ENCODE results near the gene IQGAP2.
"Not testable (repeated sequence)": the region's sequence is repeated elsewhere in the genome, so short reads cannot be mapped to it uniquely, and the experiment has no call there.

Gene IQGAP2

DNA sequence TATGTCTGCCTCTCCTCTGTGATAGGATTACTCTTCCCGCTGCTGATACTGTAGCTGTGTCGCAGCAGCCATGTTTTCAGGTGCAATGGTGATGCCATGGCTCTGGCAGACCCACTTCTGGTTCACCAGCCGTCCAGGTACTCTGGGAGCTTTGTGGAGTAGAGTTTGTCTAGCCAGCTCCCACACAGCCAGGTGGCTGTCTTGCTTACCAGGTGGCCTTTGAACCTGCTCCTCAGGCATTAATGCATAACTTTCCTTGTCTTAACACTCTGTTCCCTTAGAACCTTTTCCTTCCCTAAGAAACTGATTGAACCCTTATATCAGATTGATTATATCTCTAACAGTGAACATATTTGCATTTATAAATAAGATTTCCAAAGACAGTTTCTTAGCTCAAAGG lies 177.9 kb downstream of the IQGAP2 start:
- DNase-seq: no peak
- intact Hi-C loops (cut with DNase I): no loop called here

DNA sequence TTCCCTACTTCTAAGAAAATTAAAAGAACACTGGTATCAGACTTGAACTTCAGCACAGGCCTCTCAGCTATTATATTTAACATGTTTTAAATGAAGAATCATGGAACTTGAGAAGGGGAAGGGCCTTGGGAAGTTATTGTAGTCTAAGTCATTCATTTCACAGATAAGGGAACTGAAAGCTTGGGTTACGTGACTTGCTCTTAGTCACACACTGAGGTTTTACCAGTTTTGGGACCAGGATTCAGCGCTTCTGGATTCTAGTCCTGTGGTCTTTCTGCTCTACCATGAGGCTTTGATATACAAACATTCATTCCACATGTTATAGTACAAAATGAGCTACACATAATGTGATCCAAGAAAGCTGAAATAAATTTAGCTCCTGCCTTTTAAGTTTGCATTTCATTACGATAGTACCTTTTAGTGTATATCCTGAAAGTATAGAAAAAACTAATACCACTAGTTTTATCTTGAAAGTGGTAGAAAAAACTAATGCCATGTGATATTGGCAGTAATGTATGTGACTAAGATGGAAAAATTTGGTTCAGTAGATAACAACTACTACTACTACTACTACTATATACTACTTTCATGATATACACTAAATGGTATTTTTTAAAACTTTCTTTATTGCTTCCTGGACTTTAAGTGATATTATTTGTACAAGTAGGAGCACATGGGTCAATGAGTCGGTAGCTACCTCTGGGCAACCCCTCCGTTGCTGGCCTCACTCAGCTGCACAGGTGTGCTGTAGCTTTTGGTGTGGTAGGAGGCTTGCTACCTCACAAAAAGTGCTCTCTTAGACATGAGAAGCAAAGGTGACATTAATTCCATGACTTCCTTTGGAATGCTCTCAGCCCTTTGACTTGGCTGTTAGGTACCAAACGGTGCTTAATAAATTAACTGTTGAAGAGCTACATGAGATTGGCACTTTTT lies 179.4 kb downstream of the IQGAP2 start:
- no peak for DNase-seq
- intact Hi-C loops (cut with DNase I): no loop called here

DNA sequence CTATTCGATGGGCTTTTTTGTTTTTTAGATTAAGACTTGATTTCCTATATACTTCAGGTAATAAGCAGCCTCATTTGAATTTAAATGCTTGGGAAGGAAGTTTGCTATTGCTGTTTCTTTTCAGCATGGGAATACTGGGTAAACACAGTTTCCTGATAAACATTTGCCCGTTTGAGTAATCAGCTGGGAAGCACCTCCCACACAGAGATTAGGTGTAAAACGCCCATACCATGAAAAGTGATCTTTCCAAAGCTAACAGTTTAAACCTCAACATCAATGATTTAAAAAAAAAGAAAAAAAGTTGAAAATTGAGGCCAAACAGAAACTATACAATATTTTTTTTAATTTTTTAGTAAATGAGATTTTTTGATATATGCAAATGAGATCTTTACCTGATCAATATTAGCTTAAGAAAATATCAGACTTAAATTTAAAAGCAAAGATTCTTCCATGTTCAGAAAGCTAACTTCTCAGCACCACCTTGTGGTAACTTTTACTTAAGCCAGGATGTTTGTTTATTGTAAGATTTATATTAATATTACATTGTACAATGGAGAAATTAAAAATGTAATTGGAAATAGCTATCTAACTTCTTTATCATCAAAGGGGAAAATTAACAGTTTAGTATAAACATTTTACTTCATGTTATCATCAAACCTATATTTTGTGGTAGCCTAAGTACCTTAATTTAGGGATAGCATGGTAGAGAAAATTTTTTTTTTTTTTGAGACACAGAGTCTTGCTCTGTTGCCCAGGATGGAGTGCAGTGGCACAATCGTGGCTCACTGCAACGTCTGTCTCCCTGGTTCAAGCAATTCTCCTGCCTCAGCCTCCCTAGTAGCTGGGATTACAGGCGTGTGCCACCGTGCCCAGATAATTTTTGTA lies 180.3 kb downstream of the IQGAP2 start:
- no peak for DNase-seq
- intact Hi-C loops (cut with DNase I): no loop called here

DNA sequence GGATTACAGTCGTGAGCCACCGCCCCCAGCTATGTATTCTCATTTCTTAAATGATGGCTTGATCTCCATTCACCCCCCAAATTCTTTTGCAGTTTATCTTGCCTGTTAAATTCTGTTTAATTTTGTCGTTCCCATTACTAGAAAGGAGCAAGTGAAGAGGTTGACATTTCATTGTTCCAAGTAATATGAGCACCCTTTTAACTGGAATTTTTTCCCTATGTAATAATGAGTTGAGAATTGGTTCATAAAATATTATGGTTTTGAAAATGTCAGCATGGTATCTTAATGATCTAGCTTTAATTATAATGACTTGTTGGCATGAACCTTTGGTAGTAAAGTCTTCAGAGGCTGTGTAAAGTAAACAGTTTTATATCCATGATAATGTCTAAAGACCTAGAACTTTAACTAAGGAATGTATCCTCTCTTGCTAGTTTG lies 182.7 kb downstream of the IQGAP2 start:
- intact Hi-C loops (cut with DNase I): no loop called here
- DNase-seq: no peak

GRCh38 chr5:76586531-76586930 lies 183.4 kb downstream of the IQGAP2 start:
- intact Hi-C loops (cut with DNase I): no loop called here
- no peak for DNase-seq

- intact Hi-C loops (cut with DNase I): no loop called here
- DNase-seq: no peak
Measured at GRCh38 chr5:76590027-76590426, 186.9 kb downstream of the IQGAP2 start.

DNA sequence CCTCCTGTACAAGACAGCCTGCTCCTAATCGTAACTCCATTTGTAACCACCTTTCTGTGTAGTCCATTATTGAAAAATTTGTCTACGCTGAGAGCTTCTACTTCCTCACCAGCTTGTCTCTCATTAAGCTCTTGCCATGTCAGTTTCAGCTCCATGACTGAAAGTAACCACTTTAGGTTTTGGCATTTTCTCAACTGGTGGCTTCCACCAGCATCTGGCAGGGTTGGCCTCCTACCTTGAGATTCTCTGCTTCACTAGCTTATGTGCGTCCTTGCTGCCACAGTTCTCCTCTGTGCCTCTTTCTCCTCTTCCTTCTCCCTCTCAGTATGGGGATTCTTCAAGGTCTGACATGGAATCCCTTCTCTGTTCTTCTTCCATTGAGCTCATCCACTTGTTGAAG lies 188.3 kb downstream of the IQGAP2 start:
- no peak for DNase-seq
- intact Hi-C loops (cut with DNase I): no loop called here

DNA sequence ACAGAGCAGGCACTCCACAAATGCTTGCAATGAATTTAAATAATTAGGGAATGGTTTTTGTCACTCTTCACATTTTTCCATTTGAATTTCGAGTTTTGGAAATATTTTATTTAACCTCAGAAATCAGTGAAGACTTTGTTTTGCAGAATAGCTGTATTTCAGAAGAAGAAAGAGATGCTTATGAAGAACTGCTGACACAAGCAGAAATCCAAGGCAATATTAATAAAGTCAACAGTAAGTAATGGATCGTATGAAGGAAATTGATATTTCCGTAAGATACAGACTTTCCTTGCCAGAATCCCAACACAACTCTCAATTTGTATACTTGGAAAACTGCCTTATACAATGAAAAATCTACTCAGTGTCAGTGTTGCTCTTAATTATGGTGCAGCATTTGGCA lies 189.6 kb downstream of the IQGAP2 start:
- intact Hi-C loops (cut with DNase I): no loop called here

GRCh38 chr5:76594107-76594506 lies 191.0 kb downstream of the IQGAP2 start:
- intact Hi-C loops (cut with DNase I): no loop called here
- no peak for DNase-seq

More for the DNA sequence above, 189.6 kb downstream of the IQGAP2 start:
- no peak for DNase-seq

- intact Hi-C loops (cut with DNase I): no loop called here
- DNase-seq: no peak
Measured at GRCh38 chr5:76595755-76596481, 192.8 kb downstream of the IQGAP2 start.

- intact Hi-C loops (cut with DNase I): no loop called here
- DNase-seq: no peak
Measured at GRCh38 chr5:76598531-76598930, 195.4 kb downstream of the IQGAP2 start.

GRCh38 chr5:76600716-76601115 lies 197.6 kb downstream of the IQGAP2 start:
- intact Hi-C loops (cut with DNase I): loop anchor here (5.0 to 10.0 kb wide), 2 partner anchors 172 to 474 kb away; no protein-coding TSS in a partner anchor
- no peak for DNase-seq

DNA sequence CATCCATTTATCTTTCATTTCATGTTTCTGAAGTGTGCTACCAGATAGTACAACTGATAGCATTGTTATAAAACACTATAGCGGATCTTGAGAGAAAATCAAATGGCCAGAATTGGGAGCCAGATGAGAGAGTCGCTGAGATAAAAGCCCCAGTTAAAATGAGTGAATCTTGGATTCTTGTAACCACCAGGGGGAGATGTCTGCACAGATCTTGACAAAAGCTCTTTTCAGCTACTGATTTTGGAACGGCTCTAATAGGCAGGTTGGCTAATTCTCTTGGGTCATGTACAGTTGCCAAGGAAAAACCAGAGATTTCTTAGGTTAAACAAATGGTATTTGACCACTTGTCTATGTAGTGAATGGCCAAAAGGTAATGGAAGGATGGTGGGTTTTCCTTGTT lies 198.4 kb downstream of the IQGAP2 start:
- peak in 21 of 42 donors; percentile 6 to 73 (median 41) for DNase-seq
- intact Hi-C loops (cut with DNase I): loop anchor here (5.0 to 10.0 kb wide), 2 partner anchors 171 to 473 kb away; no protein-coding TSS in a partner anchor

DNA sequence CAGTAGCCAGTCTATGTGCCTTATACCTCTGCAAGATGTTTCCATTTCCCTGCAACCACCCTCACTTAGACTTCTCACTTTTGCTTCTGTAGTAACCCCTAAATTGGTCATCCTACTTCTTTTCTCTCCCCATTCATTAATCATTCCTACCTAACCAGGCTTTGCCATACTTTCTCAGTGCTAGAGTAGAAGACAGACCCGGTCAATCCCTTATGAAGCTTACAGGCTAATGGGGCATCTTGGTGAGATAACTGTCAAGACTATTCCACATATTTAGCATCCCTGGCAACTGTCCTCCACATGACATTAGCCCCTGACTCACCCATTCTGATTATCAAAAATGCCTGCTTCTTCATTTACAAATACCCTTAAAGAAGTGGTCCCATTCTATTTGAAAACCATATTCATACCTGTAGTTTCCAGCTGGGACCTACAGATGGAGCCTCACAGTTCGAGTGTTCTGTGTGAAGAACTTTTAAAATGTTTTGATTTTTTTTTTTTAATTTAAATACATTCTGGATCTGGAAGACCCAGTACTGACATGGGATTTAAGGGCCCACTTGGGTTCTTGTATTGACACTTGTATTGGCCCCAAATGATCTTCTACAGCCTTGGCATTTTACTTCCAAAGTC lies 199.1 kb downstream of the IQGAP2 start:
- intact Hi-C loops (cut with DNase I): loop anchor here (5.0 to 10.0 kb wide), 2 partner anchors 170 to 473 kb away; no protein-coding TSS in a partner anchor
- no peak for DNase-seq

- intact Hi-C loops (cut with DNase I): loop anchor here (5.0 to 10.0 kb wide), 2 partner anchors 168 to 471 kb away; no protein-coding TSS in a partner anchor
- not testable (repeated sequence) for DNase-seq
Measured at GRCh38 chr5:76603991-76604390, 200.9 kb downstream of the IQGAP2 start.

- intact Hi-C loops (cut with DNase I): loop anchor here (5.0 to 10.0 kb wide), 2 partner anchors 167 to 470 kb away; no protein-coding TSS in a partner anchor
- DNase-seq: no peak
Measured at GRCh38 chr5:76604838-76605237, 201.8 kb downstream of the IQGAP2 start.

DNA sequence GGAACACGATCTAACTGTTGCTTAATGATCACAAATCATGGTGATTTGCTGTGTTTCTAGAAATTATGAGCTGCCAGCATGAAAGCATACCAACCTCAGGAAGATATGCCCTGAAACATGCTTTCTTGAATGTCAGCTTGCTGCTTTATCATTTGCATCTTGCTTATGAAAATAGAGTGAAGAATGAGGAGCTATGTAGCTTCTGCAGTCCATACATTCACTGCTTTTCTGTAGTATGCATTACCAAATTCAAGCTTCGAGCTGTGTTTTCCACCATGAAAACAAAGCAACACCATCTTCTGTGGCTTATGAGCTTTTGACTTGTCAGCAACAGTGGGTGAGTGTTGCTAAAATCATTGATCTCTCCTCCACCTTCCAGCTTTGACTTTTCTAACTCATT lies 203.6 kb downstream of the IQGAP2 start:
- no peak for DNase-seq
- intact Hi-C loops (cut with DNase I): loop anchor here (10.0 kb wide), 1 partner anchor 468 kb away; no protein-coding TSS in a partner anchor

DNA sequence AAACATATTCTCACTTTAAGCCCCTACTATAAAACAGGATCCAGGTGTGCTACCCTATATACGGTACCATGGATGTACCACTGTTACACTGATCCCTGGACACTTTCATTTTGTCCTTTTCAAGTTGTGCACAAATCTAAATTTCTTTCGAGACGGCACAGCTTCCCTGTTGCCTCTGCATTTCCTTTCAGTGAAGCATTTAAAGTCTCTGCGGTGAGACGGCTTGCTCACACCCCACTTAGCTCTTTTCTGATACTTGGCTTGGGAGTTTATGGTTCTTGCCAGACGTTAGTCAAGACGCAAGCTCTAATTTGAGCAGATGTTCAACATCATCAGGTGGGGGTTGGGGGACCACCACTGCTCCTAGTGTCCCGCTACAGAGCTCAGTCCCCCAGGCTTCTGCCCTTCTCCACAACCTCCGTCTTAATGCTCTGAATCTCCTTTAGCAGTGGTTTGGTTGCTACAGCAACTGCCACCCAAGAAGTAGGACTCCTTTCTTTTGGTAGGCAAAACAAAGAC lies 204.3 kb downstream of the IQGAP2 start:
- intact Hi-C loops (cut with DNase I): loop anchor here (10.0 kb wide), 1 partner anchor 467 kb away; no protein-coding TSS in a partner anchor
- peak in 1 of 42 donors; percentile 4 for DNase-seq

All from head of caudate nucleus (tissue), 42 donors.